ENCODE data around the gene CHAC1.
A peak's percentile ranks its signal among the peaks of the same experiment; 100 is the strongest.

Gene CHAC1

GRCh38 chr15:40985541-40986330 is 32.5 kb downstream of the CHAC1 start:
- no peak for DNase-seq (ENCODE audit: low spot score)

GRCh38 chr15:40986820-40987219 is 33.5 kb downstream of the CHAC1 start:
- DNase-seq (ENCODE audit: low spot score) = peak; percentile 19

- DNase-seq (ENCODE audit: low spot score) = no peak
Observed at GRCh38 chr15:40988156-40988555, 34.9 kb downstream of the CHAC1 start.

GRCh38 chr15:40990080-40990479 is 36.8 kb downstream of the CHAC1 start:
- DNase-seq (ENCODE audit: low spot score) = no peak

- no peak for DNase-seq (ENCODE audit: low spot score)
Observed at GRCh38 chr15:40990789-40991188, 37.5 kb downstream of the CHAC1 start.

GRCh38 chr15:40991355-40991754 is 38.1 kb downstream of the CHAC1 start:
- no peak for DNase-seq (ENCODE audit: low spot score)

GRCh38 chr15:40992241-40992741 is 39.0 kb downstream of the CHAC1 start:
- DNase-seq (ENCODE audit: low spot score) = no peak

- no peak for DNase-seq (ENCODE audit: low spot score)
Observed at GRCh38 chr15:40992825-40993224, 39.6 kb downstream of the CHAC1 start.

- DNase-seq (ENCODE audit: low spot score) = no peak
Observed at GRCh38 chr15:40995656-40996055, 42.4 kb downstream of the CHAC1 start.

- DNase-seq (ENCODE audit: low spot score) = no peak
Observed at GRCh38 chr15:40999190-40999589, 45.9 kb downstream of the CHAC1 start.

GRCh38 chr15:41001524-41002214 is 48.4 kb downstream of the CHAC1 start:
- no peak for DNase-seq (ENCODE audit: low spot score)

- DNase-seq (ENCODE audit: low spot score) = no peak
Observed at GRCh38 chr15:41004490-41004889, 51.2 kb downstream of the CHAC1 start.

Data from hematopoietic multipotent progenitor cell treated with erythropoietin and hydrocortisone succinate and interleukin-3 and kit ligand, for 15 days (in vitro differentiated cells).